Right cardiac atrium (tissue), 5 donors: ENCODE results near the gene MEGF11. TPM values are rescaled to one million over a fixed set of nuclear protein-coding genes. Genes with fewer than 3 reads are reported as not detected.
"Not testable (repeated sequence)": the region's sequence is repeated elsewhere in the genome, so short reads cannot be mapped to it uniquely, and the experiment has no call there.

Source experiments
- ATAC-seq, 2 donors: fragments of 200-7000 bp; cut with Tn5 transposase; one replicate each; pipeline versions ENCODE4 v1.8.0 to v1.9.1; 2020; ENCODE audit warnings: moderate library complexity in 2 of 2, mild to moderate bottlenecking in 1 of 2
- DNase-seq, 3 donors: peaks; one replicate each; pipeline ENCODE4 v3.0.0-alpha.2; 2020
- H3K27ac ChIP-seq: one replicate; pipeline ENCODE4 v1.5.1; 2013; ENCODE audit warnings: mild to moderate bottlenecking, low read length, control low read depth, moderate library complexity
- H3K27me3 ChIP-seq: one replicate; pipeline ENCODE4 v1.6.1; 2013; ENCODE audit not compliant: control insufficient read depth, insufficient read depth
- H3K4me1 ChIP-seq: one replicate; pipeline ENCODE4 v1.6.1; 2013; ENCODE audit warnings: low read length; ENCODE audit not compliant: control insufficient read depth, insufficient read depth
- H3K4me3 ChIP-seq: one replicate; pipeline ENCODE4 v1.5.1; 2013; ENCODE audit warnings: low read length, control low read depth
- H3K9me3 ChIP-seq: one replicate; pipeline ENCODE4 v1.6.1; 2013; ENCODE audit warnings: low read length; ENCODE audit not compliant: control insufficient read depth
- WGBS: extraction: QIAGEN DNeasy Blood & Tissue Kit; methylation state at CpG from one replicate; pipeline ENCODE4 v1.1.7; 2013; 5-methylcytosine and 5-hydroxymethylcytosine counted together
- intact Hi-C, 4 donors: fragments of 100-400 bp; cut with DNase I; formaldehyde crosslinking; loops; one replicate each; pipeline versions ENCODE4 v1.11.0 to v1.14.0; 2022 to 2023
- polyA plus RNA-seq: library from polyadenylated mRNA; stranded (reverse); fragments of 200-250 nt; gene quantifications from one replicate; pipeline ENCODE4 v1.2.3, GENCODE V29; 2013
- total RNA-seq, 4 donors: library from RNA; stranded (reverse); fragmentation: NEBNext Ultra II Directional; extraction: Animal tissue kit (Norgen Biotek cat#: 25700); gene quantifications; one replicate each; pipeline ENCODE4 v1.2.1, GENCODE V29; 2021
- donor health status: healthy with polysubstance abuse.
- donor health status: DM: no; HTN: yes; CAD: no.
- donor health status: DM: no; HTN: no; CAD: no.
- donor health status: DM: no; HTN: yes; CAD: no; lungs with severe emphysema.
- donor health status: DM: yes; HTN: yes; CAD: no.

MEGF11 gene
- total and polyA plus RNA-seq, 5 donors = 0.08 to 0.11 (median 0.11) TPM; not detected in 2

- intact Hi-C loops = loop anchor here in 2 of 4 donors (10.0 kb wide), 2 partner anchors 282 to 352 kb away; no protein-coding TSS in a partner anchor
- DNase-seq (no peak), ATAC-seq (no peak)
- H3K9me3 ChIP-seq = no peaks in the 10 kb centered on the region
- H3K4me3 ChIP-seq = no peak overlapping the region
- H3K27ac ChIP-seq = no peak overlapping the region
- H3K4me1 ChIP-seq = no peaks in the 10 kb centered on the region
- H3K27me3 ChIP-seq = no peaks in the 10 kb centered on the region
- 94% methylated on average over 3 of the region's 3 CpGs for WGBS
Observed at GRCh38 chr15:66276546-66276945, 23.0 kb upstream of the MEGF11 start.

- Histone ChIP-seq H3K9me3 (no peaks in the 10 kb centered on the region), H3K4me1 (no peaks in the 10 kb centered on the region), H3K27ac (no peak overlapping the region), H3K4me3 (no peak overlapping the region), H3K27me3 (no peaks in the 10 kb centered on the region)
- DNase-seq = no peak
- intact Hi-C loops = loop anchor here in 2 of 4 donors (10.0 kb wide), 2 partner anchors 281 to 351 kb away; no protein-coding TSS in a partner anchor
- no peak for ATAC-seq
Observed at GRCh38 chr15:66275352-66275751, 21.8 kb upstream of the MEGF11 start.

GRCh38 chr15:66270932-66271331 is 17.4 kb upstream of the MEGF11 start:
- no peaks in the 10 kb centered on the region for H3K4me1 ChIP-seq
- 73% methylated on average over 6 of the region's 6 CpGs for WGBS
- no peak overlapping the region for H3K4me3 ChIP-seq
- H3K27me3 ChIP-seq = no peaks in the 10 kb centered on the region
- H3K27ac ChIP-seq = no peak overlapping the region
- intact Hi-C loops = loop anchor here in 2 of 4 donors (10.0 kb wide), 2 partner anchors 276 to 346 kb away; no protein-coding TSS in a partner anchor
- H3K9me3 ChIP-seq = no peaks in the 10 kb centered on the region
- no peak for DNase-seq
- no peak for ATAC-seq

GRCh38 chr15:66269326-66270090 is 16.0 kb upstream of the MEGF11 start:
- Histone ChIP-seq H3K9me3 (no peaks in the 10 kb centered on the region), H3K4me1 (no peaks in the 10 kb centered on the region), H3K4me3 (no peak overlapping the region), H3K27ac (no peak overlapping the region), H3K27me3 (no peaks in the 10 kb centered on the region)
- no peak for DNase-seq
- intact Hi-C loops = loop anchor here in 2 of 4 donors (10.0 kb wide), 2 partner anchors 275 to 345 kb away; no protein-coding TSS in a partner anchor
- peak in 1 of 2 donors; percentile 46 for ATAC-seq
- 26% methylated on average over 13 of the region's 13 CpGs for WGBS

GRCh38 chr15:66264859-66265513 is 11.4 kb upstream of the MEGF11 start:
- Histone ChIP-seq H3K4me1 (no peaks in the 10 kb centered on the region), H3K4me3 (no peak overlapping the region), H3K9me3 (no peaks in the 10 kb centered on the region), H3K27me3 (no peaks in the 10 kb centered on the region), H3K27ac (no peak overlapping the region)
- ATAC-seq (no peak), DNase-seq (no peak)
- WGBS = 91% methylated on average over 20 of the region's 20 CpGs
- intact Hi-C loops = no loop called here

GRCh38 chr15:66262837-66263236 is 9.3 kb upstream of the MEGF11 start:
- DNase-seq, ATAC-seq, H3K4me3 ChIP-seq, H3K9me3 ChIP-seq, intact Hi-C loops, H3K27ac ChIP-seq, H3K27me3 ChIP-seq, H3K4me1 ChIP-seq: not testable (repeated sequence)
- WGBS = 83% methylated on average over 1 of the region's 1 CpG

GRCh38 chr15:66261056-66261455 is 7.5 kb upstream of the MEGF11 start:
- DNase-seq (no peak), ATAC-seq (no peak)
- no peaks in the 10 kb centered on the region for H3K4me1 ChIP-seq
- WGBS = 71% methylated on average over 3 of the region's 3 CpGs
- H3K9me3 ChIP-seq = no peaks in the 10 kb centered on the region
- H3K27ac ChIP-seq = no peak overlapping the region
- H3K4me3 ChIP-seq = no peak overlapping the region
- intact Hi-C loops = no loop called here
- no peaks in the 10 kb centered on the region for H3K27me3 ChIP-seq

GRCh38 chr15:66256692-66257091 is 3.1 kb upstream of the MEGF11 start:
- peaks cover 2% of the 10 kb centered on the region for H3K4me1 ChIP-seq
- no peak overlapping the region for H3K27ac ChIP-seq
- intact Hi-C loops = loop anchor here in 1 of 4 donors (10.0 kb wide), 1 partner anchor 58 kb away; no protein-coding TSS in a partner anchor
- 74% methylated on average over 3 of the region's 3 CpGs for WGBS
- no peak for DNase-seq
- no peaks in the 10 kb centered on the region for H3K9me3 ChIP-seq
- H3K4me3 ChIP-seq = no peak overlapping the region
- no peak for ATAC-seq
- H3K27me3 ChIP-seq = no peaks in the 10 kb centered on the region

GRCh38 chr15:66254951-66255676 is 1.6 kb upstream of the MEGF11 start:
- ATAC-seq = no peak
- 39% methylated on average over 19 of the region's 19 CpGs for WGBS
- no peak overlapping the region for H3K27ac ChIP-seq
- intact Hi-C loops = loop anchor here in 1 of 4 donors (10.0 kb wide), 1 partner anchor 60 kb away; no protein-coding TSS in a partner anchor
- no peak overlapping the region for H3K4me3 ChIP-seq
- peaks cover 2% of the 10 kb centered on the region for H3K4me1 ChIP-seq
- H3K27me3 ChIP-seq = no peaks in the 10 kb centered on the region
- no peaks in the 10 kb centered on the region for H3K9me3 ChIP-seq
- DNase-seq = no peak

GRCh38 chr15:66254089-66254950 is 770 bp upstream of the MEGF11 start:
- no peaks in the 10 kb centered on the region for H3K27me3 ChIP-seq
- no peak overlapping the region for H3K27ac ChIP-seq
- no peak for ATAC-seq
- WGBS = 15% methylated on average over 36 of the region's 36 CpGs
- H3K4me1 ChIP-seq = peaks cover 2% of the 10 kb centered on the region
- peak overlapping the region; percentile 40 for H3K4me3 ChIP-seq
- DNase-seq = no peak
- intact Hi-C loops = loop anchor here in 1 of 4 donors (10.0 kb wide), 1 partner anchor 60 kb away; no protein-coding TSS in a partner anchor
- H3K9me3 ChIP-seq = no peaks in the 10 kb centered on the region
